GM12872 (cell line): ENCODE results near the gene RMDN2.

Experiments used
- CTCF ChIP-seq: IDR thresholded peaks from 3 replicates; pipeline ENCODE4 v1.5.1; 2011; ENCODE audit warnings: low read depth, mild to moderate bottlenecking, low read length, moderate library complexity; ENCODE audit not compliant: insufficient read depth

The RMDN2 gene

GRCh38 chr2:37912056-37912455 is 13.0 kb upstream of the RMDN2 start:
- no peak for TF ChIP-seq CTCF

GRCh38 chr2:37912616-37913015 is 12.5 kb upstream of the RMDN2 start:
- no peak for TF ChIP-seq CTCF

GRCh38 chr2:37914340-37914739 is 10.7 kb upstream of the RMDN2 start:
- TF ChIP-seq CTCF, result no peak

GRCh38 chr2:37915773-37916172 is 9.3 kb upstream of the RMDN2 start:
- no peak for TF ChIP-seq CTCF

- no peak for TF ChIP-seq CTCF
Measured at GRCh38 chr2:37916512-37917082, 8.5 kb upstream of the RMDN2 start.

GRCh38 chr2:37917281-37918228 is 7.5 kb upstream of the RMDN2 start:
- no peak for TF ChIP-seq CTCF

GRCh38 chr2:37918742-37919186 is 6.3 kb upstream of the RMDN2 start:
- no peak for TF ChIP-seq CTCF
